K562 (cell line): ENCODE measurements around the gene MYCL. TPM values are rescaled to one million over a fixed set of nuclear protein-coding genes. Genes with fewer than 3 reads are reported as not detected.

Source experiments
- ATAC-seq: fragments of 200-7000 bp; cut with Tn5 transposase; 3 replicates; pipeline ENCODE4 v1.9.1; 2020; ENCODE audit warnings: moderate library complexity
- BruUV-seq: library from RNA; stranded (reverse); fragments of 400-500 nt; replicated peaks from 2 replicates; lab custom pipeline; 2021; lab: Mats Ljungman, UMichigan
- CTCF ChIA-PET: fragments of 300-600 bp; formaldehyde crosslinking; extraction: SDS; loops from one replicate; lab custom pipeline; 2021; ENCODE audit warnings: low intra/inter-chr PET ratio; lab: Yijun Ruan, JAX
- POLR2A ChIA-PET: fragments of 300-600, 350-650 bp; sonication (Branson Sonifier 250); formaldehyde crosslinking; extraction: SDS; loops from one replicate; lab custom pipeline; 2021; ENCODE audit warnings: antibody characterized with exemption, inconsistent platforms; lab: Yijun Ruan, JAX
- DNase-seq, 4 experiments: peaks; one replicate each; pipeline versions ENCODE4 v3.0.0 to v3.0.0-alpha.2; 2011 to 2018; ENCODE audit warnings: low spot score in 3 of 4, mixed read lengths in 3 of 4; ENCODE audit errors: extremely low read depth in 1 of 4
- FAIRE-seq: peaks from 2 replicates; lab custom pipeline; 2011; peaks lifted over from hg19 to GRCh38; lab: Jason Lieb, UNC
- H2AFZ ChIP-seq: 2 replicates; pipeline ENCODE4 v1.6.0; 2011; ENCODE audit warnings: low read depth, low read length, control low read depth, inconsistent platforms
- H3K27ac ChIP-seq: fragments of 200-600 bp; 3 replicates; pipeline ENCODE4 v1.8.0; 2011; ENCODE audit warnings: low read depth, mild to moderate bottlenecking, control low read depth, inconsistent platforms, low read length, moderate library complexity, mixed read lengths; ENCODE audit errors: extremely low read depth
- H3K27me3 ChIP-seq, 2 experiments: fragments of 300-600 bp in 1 of 2; 2 replicates in 1 of 2; 3 replicates in 1 of 2; pipeline versions ENCODE4 v1.6.0 to v1.8.0; 2011; ENCODE audit warnings: inconsistent platforms in 2 of 2, low read length in 2 of 2, mild to moderate bottlenecking in 1 of 2, mixed read lengths in 1 of 2, moderate library complexity in 1 of 2; ENCODE audit not compliant: control insufficient read depth in 2 of 2, insufficient read depth in 2 of 2
- H3K36me3 ChIP-seq: fragments of 300-600 bp; 3 replicates; pipeline ENCODE4 v1.8.0; 2011; ENCODE audit warnings: mild to moderate bottlenecking, low read length, inconsistent platforms; ENCODE audit not compliant: control insufficient read depth, insufficient read depth
- H3K4me1 ChIP-seq, 2 experiments: fragments of 200-600 bp in 1 of 2; replicated peaks in 1 of 2; 2 replicates in 1 of 2; 3 replicates in 1 of 2; pipeline versions ENCODE4 v1.5.1 to v1.8.0; 2011; ENCODE audit warnings: inconsistent platforms in 2 of 2, low read length in 2 of 2, mild to moderate bottlenecking in 1 of 2, mixed read lengths in 1 of 2, moderate library complexity in 1 of 2; ENCODE audit not compliant: control insufficient read depth in 2 of 2, insufficient read depth in 2 of 2
- H3K4me2 ChIP-seq: 2 replicates; pipeline ENCODE4 v1.6.1; 2011; ENCODE audit warnings: low read length, control low read depth, inconsistent platforms, mixed read lengths; ENCODE audit not compliant: insufficient read depth
- H3K4me3 ChIP-seq: fragments of 200-600 bp; sonication (generic), shearing (Covaris generic); 2 replicates; pipeline ENCODE4 v1.5.1; 2016; ENCODE audit warnings: control low read depth, inconsistent platforms
- H3K79me2 ChIP-seq: fragments of 200-600 bp; 3 replicates; pipeline ENCODE4 v1.8.0; 2011; ENCODE audit warnings: low read length, inconsistent platforms; ENCODE audit not compliant: control insufficient read depth, insufficient read depth
- H3K9ac ChIP-seq, 2 experiments: 2 replicates each; pipeline versions ENCODE4 v1.6.0 to v1.6.1; 2011; ENCODE audit warnings: low read depth in 2 of 2, low read length in 2 of 2, control low read depth in 1 of 2, inconsistent platforms in 1 of 2, mild to moderate bottlenecking in 1 of 2, mixed read lengths in 1 of 2; ENCODE audit not compliant: insufficient read depth in 1 of 2
- H3K9me1 ChIP-seq: one replicate; pipeline ENCODE4 v1.6.0; 2011; ENCODE audit warnings: inconsistent platforms, mild to moderate bottlenecking, low read length, moderate library complexity; ENCODE audit not compliant: control insufficient read depth, insufficient read depth
- H3K9me3 ChIP-seq: replicated peaks from 2 replicates; pipeline ENCODE4 v1.5.1; 2011; ENCODE audit warnings: low read depth, low read length, inconsistent platforms; ENCODE audit not compliant: control insufficient read depth, insufficient read depth
- H4K20me1 ChIP-seq: replicated peaks from 2 replicates; pipeline ENCODE4 v1.6.1; 2011; ENCODE audit warnings: low read length, inconsistent platforms, mixed read lengths; ENCODE audit not compliant: control insufficient read depth, insufficient read depth
- BRD9 ChIP-seq: fragments of 450-650 bp; IDR thresholded peaks from 2 replicates; pipeline ENCODE4 v1.6.1; 2018; ENCODE audit warnings: low read depth; ENCODE audit not compliant: partially characterized antibody
- BRF1 ChIP-seq: IDR thresholded peaks from 3 replicates; pipeline ENCODE4 v1.6.1; 2011; ENCODE audit warnings: borderline replicate concordance, mild to moderate bottlenecking; ENCODE audit not compliant: insufficient read length; ENCODE audit errors: extremely low read depth
- CSDE1 ChIP-seq, 2 experiments: fragments of 450-650 bp; IDR thresholded peaks; 2 replicates each; pipeline ENCODE4 v1.6.1; 2016; ENCODE audit warnings: mild to moderate bottlenecking in 1 of 2
- ETV5 ChIP-seq: sonication (generic); formaldehyde crosslinking; IDR thresholded peaks from 2 replicates; pipeline ENCODE4 v1.4.0; 2020; ENCODE audit warnings: low read depth, mild to moderate bottlenecking, missing genetic modification reagents
- FOXK1 ChIP-seq: sonication (generic); formaldehyde crosslinking; IDR thresholded peaks from 2 replicates; pipeline ENCODE4 v1.8.0; 2022; ENCODE audit warnings: missing genetic modification reagents, mild to moderate bottlenecking, borderline replicate concordance
- SRSF3 ChIP-seq: fragments of 200-400 bp; formaldehyde crosslinking; IDR thresholded peaks from 2 replicates; pipeline ENCODE4 v1.6.1; 2016; ENCODE audit warnings: mild to moderate bottlenecking, low read length, moderate library complexity; ENCODE audit not compliant: insufficient read depth
- STAT5A ChIP-seq: IDR thresholded peaks from 2 replicates; pipeline ENCODE4 v1.6.1; 2012; ENCODE audit warnings: low read length, inconsistent platforms, borderline replicate concordance
- TEAD1 ChIP-seq, 2 experiments: fragments of 450-650 bp in 1 of 2; sonication (generic) in 1 of 2; formaldehyde crosslinking; IDR thresholded peaks; 2 replicates each; pipeline versions ENCODE4 v1.4.0 to v1.8.0; 2020 to 2022; ENCODE audit warnings: mild to moderate bottlenecking in 2 of 2, missing genetic modification reagents in 1 of 2
- THAP7 ChIP-seq: fragments of 250-450 bp; sonication (Bioruptor Pico); IDR thresholded peaks from 2 replicates; pipeline ENCODE4 v1.5.0; 2021
- ZNF175 ChIP-seq: fragments of 200-800 bp; sonication (Bioruptor generic); IDR thresholded peaks from 2 replicates; pipeline ENCODE4 v1.6.1; 2016; ENCODE audit warnings: low read depth, mild to moderate bottlenecking, missing genetic modification characterization, missing compliant biosample characterization
- ZNF23 ChIP-seq: fragments of 250-450 bp; sonication (Bioruptor Pico); IDR thresholded peaks from 2 replicates; pipeline ENCODE4 v1.4.0; 2020; ENCODE audit warnings: mild to moderate bottlenecking
- ZNF274 ChIP-seq: IDR thresholded peaks from 2 replicates; pipeline ENCODE4 v1.6.1; 2011; ENCODE audit warnings: low read depth, mild to moderate bottlenecking, low read length, moderate library complexity, borderline replicate concordance
- ZNF436 ChIP-seq: fragments of 250-450, 450-650 bp; sonication (Bioruptor Pico); formaldehyde crosslinking; IDR thresholded peaks from 2 replicates; pipeline ENCODE4 v1.7.0; 2020; ENCODE audit warnings: mild to moderate bottlenecking
- ZNF696 ChIP-seq: fragments of 250-450 bp; sonication (Bioruptor Pico); conservative IDR thresholded peaks from 2 replicates; pipeline ENCODE4 v1.4.0; 2020; ENCODE audit warnings: mild to moderate bottlenecking, moderate library complexity
- WGBS: fragments of 100-300 bp; shearing (Covaris generic); methylation state at CpG from one replicate; pipeline ENCODE4 v1.1.6; 2016; ENCODE audit warnings: low coverage, mixed read lengths; ENCODE audit not compliant: insufficient coverage; ENCODE audit errors: missing lambda C conversion rate; 5-methylcytosine and 5-hydroxymethylcytosine counted together
- in situ Hi-C: fragments of 300-500 bp; cut with MboI; formaldehyde crosslinking; loops from 4 replicates; pipeline ENCODE4 v1.15.0; 2018; ENCODE audit warnings: inconsistent platforms, mixed read lengths
- intact Hi-C: fragments of 100-400 bp; cut with micrococcal nuclease; formaldehyde crosslinking; loops from 2 replicates; pipeline ENCODE4 v1.14.2; 2022
- polyA plus RNA-seq, 8 experiments: library from polyadenylated mRNA; depleted of rRNA in 4 of 8; stranded (reverse) in 5 of 8; unstranded in 3 of 8; fragments of >200 nt; fragmentation: Nextera tagmentation in 2 of 8; fragmentation: Illumina TruSeq in 1 of 8; extraction: Ambion mirVana in 2 of 8; extraction: Trizol in 1 of 8; gene quantifications; 2 replicates each; pipeline versions ENCODE4 v1.2.1 to v1.2.3, GENCODE V29; 2011 to 2014; ENCODE audit warnings: inconsistent platforms in 1 of 8, missing spikeins in 1 of 8
- total RNA-seq, 7 experiments: library from RNA; depleted of rRNA in 6 of 7; stranded (reverse); fragments of >200 nt in 6 of 7; fragmentation: Illumina TruSeq in 2 of 7; extraction: Trizol in 2 of 7; gene quantifications; 2 replicates each; pipeline versions ENCODE4 v1.2.1 to v1.2.3, GENCODE V29; 2011 to 2021; ENCODE audit warnings: low replicate concordance in 1 of 7
- TF ChIP-seq, protein P1 (sequence below): sonication (generic); formaldehyde crosslinking; IDR thresholded peaks from 2 replicates; pipeline ENCODE4 v1.9.0; 2022; ENCODE audit warnings: mild to moderate bottlenecking, missing genetic modification reagents

Gene MYCL
- total and polyA plus RNA-seq, 9 of the 15 experiments (the other 6 are each of a cell fraction or from before 2014, with no cell fraction given) = 3.5 to 22.0 (median 12.8) TPM

DNA sequence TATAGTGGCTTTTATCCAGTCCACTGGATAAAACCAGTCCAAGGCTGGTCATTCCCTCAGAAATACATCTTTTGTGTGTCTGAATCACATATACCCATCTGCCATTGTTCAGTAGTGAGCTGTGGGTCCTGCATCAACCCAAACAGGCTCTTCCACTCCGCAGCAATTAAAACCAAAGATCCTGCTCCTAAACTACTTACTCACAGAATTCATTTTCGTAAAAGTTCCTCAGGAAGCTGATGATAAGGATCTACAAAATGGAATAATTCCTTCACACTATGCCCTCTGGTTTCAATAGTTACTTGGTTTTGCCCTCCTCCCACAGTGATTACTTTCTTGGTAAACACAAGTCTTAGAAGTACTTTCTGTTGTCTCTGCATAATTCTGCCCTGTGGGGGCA lies 48.2 kb upstream of the MYCL start:
- Histone ChIP-seq H3K79me2 (no peaks in the 10 kb centered on the region), H3K9ac (no peak overlapping the region), H4K20me1 (no peaks in the 10 kb centered on the region), H3K4me2 (no peak overlapping the region), H3K4me1 (peaks cover 0 to 4% of the 10 kb centered on the region in 2 experiments; a peak in 3 of 5 replicates), H3K27me3 (peaks cover 26 to 36% of the 10 kb centered on the region in 2 experiments), H3K9me1 (no peaks in the 10 kb centered on the region), H3K36me3 (no peaks in the 10 kb centered on the region), H2AFZ (no peak overlapping the region), H3K9me3 (no peaks in the 10 kb centered on the region), H3K27ac (no peak overlapping the region), H3K4me3 (no peak overlapping the region)
- TF ChIP-seq, protein P1, sequence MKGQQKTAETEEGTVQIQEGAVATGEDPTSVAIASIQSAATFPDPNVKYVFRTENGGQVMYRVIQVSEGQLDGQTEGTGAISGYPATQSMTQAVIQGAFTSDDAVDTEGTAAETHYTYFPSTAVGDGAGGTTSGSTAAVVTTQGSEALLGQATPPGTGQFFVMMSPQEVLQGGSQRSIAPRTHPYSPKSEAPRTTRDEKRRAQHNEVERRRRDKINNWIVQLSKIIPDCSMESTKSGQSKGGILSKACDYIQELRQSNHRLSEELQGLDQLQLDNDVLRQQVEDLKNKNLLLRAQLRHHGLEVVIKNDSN (CRISPR knock-in tag) = no peak
- TF ChIP-seq CSDE1 (IDR thresholded peaks at IDR 0.05) (no peak), ZNF696 (CRISPR knock-in tag) (no peak), ZNF274 (no peak), SRSF3 (no peak), THAP7 (CRISPR knock-in tag) (no peak), ZNF23 (no peak), BRF1 (no peak), TEAD1 (CRISPR knock-in tag; IDR thresholded peaks at IDR 0.05) (no peak), ETV5 (CRISPR knock-in tag) (no peak), FOXK1 (CRISPR knock-in tag) (no peak), STAT5A (no peak), ZNF436 (CRISPR knock-in tag) (no peak), BRD9 (no peak), ZNF175 (no peak)
- POLR2A ChIA-PET = interaction anchor here (1.5 kb wide), 1 partner anchor 18 kb away, joined by 6 read pairs; no protein-coding TSS in a partner anchor
- 14% methylated on average over 2 of the region's 2 CpGs for WGBS
- ATAC-seq (no peak), DNase-seq (no peak), FAIRE-seq (no peak)
- BruUV-seq = no TSS peak
- intact Hi-C loops = no loop called here
- CTCF ChIA-PET = no interaction called here
- in situ Hi-C loops = no loop called here
